ENCODE data around the gene ZNF275.

- no peak for TF ChIP-seq CTCF (conservative IDR thresholded peaks at IDR 0.05; ENCODE audit: low read length)
- no peak for TF ChIP-seq EZH2phosphoT487 (IDR thresholded peaks at IDR 0.05; ENCODE audit: borderline replicate concordance)
These were observed 21.9 kb upstream of the ZNF275 start for GRCh38 chrX:153312041-153312440.

All from Loucy (cell line).